Stimulated activated naive CD4-positive, alpha-beta T cell treated with Interleukin-2 at 50 U/mL for 16 hours (primary cell): ENCODE results near the gene FOXJ3.

Experiments used
- DNase-seq: peaks from one replicate; lab custom pipeline; 2025; lab: John Stamatoyannopoulos, UW

The FOXJ3 gene

DNA sequence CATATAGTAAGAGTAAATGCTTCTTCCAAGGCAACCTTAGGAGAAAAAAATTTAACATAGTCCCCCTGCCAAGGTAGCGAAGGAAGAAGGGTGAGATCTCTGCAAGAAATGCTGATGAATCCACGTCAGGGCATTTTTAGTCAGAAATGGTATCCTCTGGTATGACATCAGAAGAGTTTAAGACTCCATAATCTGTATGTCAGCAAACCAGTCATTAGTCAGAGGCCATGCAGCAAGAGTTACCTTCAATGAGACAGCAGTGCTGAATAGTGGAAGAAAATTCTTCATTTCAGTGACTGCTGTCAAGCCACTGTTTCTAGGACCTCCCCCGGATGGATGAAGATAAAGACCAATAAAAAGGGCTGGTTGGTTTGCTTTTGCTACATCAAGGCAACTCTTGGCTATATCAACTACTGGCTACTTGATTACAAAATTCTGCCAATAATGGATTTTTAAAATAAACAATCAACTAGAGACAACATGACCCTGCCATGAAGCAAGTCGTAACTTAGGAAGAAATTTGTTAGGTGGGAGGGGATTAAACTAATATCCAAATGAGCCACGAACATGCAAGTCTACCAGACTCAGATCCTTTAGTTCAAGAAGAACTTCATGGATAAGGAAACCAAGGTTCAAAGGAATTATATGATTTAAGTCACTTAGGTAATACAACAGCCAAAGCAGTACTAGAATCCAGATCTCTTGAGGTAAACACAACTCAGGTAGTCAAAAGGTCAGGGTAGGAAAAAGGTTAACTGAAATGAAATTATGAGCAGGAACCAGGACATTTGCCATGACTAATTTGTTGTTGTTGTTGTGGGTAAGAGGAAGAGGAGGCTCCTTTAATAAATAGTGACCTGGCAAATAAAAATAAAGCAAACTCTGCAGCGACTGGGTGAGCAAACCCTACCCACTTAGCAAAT, 144.8 kb downstream of the FOXJ3 start:
- DNase-seq, result no peak

DNA sequence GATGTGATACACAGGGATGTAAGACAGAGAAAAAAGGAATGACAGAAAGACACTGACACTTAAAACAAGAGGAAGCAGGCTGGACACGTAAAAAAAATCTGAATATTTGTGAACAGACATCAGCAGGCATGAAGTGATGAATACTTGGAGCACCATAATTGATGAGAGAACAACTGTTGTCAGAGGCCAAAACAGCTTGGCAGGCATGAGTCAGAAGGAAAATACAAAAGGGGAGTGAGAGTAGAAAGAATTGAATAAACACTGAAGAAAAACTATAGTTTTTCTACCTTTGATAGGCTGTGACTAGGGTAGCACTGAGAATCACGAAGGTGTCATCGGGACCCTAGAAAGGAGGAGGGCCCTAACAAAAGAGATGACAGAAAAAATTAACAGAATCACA, 148.9 kb downstream of the FOXJ3 start:
- no peak for DNase-seq

DNA sequence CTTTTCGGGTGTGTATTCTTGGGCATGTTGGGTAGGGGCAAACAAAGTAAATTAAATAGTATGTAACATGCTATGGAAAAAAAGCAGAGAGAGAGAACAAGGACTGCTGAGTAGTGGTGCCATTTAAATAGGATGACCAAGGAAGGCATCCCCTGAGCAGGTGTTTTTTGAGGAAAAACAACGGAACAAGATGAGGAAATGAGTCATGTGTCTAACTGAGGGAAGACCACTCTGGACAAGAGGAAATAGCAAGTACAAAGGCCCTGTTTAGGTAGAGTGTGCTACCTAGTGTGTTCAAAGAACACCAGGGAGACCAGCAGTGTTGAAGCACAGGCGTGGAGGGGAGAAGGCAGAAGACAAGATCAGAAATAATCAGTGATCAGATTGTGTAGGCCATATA, 150.4 kb downstream of the FOXJ3 start:
- DNase-seq, result no peak

DNA sequence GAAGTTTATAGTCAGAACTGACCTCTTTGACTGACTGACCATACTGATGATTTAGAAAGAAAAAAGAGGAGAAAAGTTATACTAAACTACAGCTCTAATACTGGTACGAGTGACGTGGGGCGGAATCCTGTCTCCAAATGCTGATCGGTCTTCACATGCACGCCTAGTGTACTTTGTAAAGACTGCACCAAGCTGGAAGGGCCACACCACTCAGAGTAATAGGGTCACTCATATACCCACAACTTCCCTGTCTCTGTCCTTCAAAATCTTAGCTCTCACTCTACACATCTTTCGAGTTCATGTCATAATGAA, 151.1 kb downstream of the FOXJ3 start:
- DNase-seq, result no peak

DNA sequence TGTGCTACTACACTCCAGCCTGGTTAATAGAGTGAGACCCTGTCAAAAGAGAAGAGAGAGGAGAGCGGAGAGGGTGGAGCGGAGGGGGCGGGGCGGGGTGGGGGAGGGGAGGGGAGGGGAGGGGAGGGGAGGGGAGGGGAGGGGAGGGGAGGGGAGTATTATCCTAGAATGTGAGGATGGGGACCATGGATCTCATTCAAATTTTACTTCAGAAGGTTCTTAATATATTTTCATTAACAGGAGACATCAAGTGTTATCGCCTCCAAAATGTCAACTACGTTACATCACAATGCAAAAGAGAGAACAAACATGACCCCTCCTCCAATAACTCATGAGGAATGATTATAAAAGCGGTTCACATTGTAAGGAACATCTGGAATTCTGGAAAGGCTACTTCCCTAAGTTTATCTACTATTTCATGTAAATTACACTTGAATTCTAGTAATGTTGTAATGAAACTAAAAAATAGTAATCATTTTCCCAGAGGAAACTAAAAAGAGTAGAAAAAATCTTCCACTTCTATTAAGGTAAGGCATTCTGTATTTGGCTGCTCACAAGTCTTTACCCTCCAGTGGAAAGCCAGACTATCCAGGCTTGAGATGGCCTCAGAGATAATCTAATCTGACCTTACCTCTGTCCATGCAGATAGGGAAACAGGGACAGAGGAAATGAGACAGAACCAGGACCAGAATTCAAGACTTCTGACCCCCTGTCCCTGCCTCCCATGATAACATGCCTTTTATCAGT, 151.7 kb downstream of the FOXJ3 start:
- DNase-seq, result no peak

DNA sequence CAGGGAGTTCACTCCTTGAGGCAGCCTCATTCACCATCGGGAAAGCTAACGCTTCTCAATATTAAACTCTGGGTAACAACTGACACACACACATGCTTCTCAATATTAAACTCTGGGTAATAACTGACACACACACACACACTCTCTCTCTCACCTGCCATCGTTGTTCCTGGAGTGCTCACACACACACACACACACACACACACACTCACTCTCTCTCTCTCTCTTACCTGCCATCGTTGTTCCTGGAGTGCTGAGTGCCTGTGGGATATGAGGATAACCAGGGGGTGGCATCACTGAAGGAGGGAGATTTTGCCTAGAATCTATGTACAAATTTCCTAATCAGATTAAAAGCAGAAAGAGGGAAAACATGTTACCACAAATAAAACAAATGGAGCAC, 153.3 kb downstream of the FOXJ3 start:
- no peak for DNase-seq

DNA sequence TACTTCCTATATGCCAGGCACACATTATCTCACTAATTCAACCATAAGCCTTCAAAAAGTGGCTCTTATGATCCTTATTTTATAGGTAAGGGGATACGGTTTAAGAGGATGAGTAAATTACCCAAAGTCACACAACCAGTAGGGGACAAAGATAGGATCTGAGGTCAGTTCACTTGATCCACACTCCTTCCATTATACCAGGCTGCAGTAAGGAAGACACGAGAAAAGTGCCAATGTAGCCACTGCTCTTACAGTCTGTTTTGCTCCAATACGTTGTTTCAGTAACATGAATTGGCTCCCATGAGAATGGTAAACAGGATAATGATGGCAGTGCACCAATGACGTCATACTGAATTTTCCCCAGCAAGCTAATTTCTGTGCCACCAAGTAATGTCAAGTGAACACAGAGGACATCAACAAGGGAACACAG, 155.1 kb downstream of the FOXJ3 start:
- no peak for DNase-seq

DNA sequence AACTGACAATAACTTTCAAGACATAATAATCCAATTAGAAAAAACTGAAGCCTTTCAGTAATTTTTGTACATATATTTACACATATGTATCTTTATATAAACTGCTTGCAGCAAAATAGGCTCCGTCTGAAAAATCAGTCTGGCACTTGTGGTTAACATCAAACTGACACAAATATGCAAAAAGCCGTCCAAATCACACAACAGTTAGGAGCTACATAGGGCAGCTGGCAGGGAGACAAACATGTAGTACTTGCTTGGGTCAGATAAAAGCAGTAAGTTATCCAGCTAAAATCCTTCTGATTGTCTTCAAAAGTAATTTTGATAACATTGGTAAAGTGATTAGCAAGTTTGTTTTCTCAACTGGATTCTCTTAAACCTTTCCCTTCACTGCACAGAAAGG, 155.8 kb downstream of the FOXJ3 start:
- no peak for DNase-seq

DNA sequence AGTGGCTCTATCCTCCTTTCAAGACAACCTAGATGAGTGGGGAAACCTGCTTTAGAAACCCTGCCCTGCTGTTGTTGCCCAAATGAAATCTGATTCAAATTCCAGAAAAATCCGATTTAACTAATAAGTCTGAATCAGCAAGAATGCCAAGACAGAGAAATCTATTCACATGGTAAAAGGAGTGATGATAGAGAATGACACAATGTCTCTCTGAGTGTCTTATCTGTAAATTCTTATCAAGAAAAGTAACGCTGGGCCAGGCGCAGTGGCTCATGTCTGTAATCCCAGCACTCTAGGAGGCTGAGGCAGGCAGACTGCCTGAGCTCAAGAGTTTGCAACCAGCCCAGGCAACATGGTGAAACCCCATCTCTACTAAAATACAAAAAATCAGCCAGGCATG, 156.8 kb downstream of the FOXJ3 start:
- no peak for DNase-seq

DNA sequence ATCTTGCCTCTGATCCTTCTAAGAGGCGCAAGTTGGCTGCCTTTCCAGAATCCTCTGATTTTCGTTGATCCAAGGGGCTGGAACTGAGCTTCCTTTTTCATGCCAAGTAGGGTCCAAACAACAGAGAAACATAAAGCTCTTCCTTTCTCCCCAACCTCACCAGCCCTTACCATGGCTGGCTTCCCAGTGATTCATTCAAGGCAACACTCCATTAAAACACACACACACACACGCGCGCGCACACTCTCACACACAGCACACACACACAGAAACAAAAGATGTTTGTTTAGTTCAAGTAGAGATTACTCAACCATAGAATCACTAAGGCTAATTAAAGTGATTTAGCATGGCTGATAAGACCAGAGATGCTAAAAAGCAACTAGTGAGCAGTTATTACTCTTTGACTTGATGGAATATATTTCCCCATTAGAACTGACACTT, 157.5 kb downstream of the FOXJ3 start:
- DNase-seq, result no peak

DNA sequence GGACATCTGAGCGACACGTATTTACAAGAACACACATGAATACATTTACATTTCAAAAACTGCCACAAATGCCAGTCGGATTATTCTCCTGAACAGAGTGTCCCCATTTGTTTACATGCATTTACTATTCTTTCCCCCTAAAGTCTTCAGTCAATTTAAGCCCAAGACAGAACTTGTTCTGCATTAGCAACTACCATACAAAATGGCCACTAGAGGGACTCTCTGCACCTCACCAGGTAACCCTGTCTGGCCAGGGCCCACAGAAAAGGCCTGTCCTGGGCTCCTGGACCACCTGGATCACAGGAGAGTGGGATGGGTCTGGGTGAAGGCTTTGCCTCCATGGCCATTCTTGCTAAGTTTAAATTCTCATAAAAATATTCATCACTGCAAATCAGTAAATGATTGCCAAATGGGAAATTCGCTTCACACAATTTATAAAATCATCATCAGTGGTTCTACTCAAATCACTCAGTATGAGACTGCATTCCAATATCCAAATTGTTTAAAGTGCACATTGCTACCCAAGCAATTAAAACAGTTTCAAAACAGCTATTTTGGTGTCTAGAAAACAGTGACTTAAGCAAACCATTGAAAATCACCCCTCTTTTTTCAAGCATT, 158.0 kb downstream of the FOXJ3 start:
- DNase-seq, result no peak

DNA sequence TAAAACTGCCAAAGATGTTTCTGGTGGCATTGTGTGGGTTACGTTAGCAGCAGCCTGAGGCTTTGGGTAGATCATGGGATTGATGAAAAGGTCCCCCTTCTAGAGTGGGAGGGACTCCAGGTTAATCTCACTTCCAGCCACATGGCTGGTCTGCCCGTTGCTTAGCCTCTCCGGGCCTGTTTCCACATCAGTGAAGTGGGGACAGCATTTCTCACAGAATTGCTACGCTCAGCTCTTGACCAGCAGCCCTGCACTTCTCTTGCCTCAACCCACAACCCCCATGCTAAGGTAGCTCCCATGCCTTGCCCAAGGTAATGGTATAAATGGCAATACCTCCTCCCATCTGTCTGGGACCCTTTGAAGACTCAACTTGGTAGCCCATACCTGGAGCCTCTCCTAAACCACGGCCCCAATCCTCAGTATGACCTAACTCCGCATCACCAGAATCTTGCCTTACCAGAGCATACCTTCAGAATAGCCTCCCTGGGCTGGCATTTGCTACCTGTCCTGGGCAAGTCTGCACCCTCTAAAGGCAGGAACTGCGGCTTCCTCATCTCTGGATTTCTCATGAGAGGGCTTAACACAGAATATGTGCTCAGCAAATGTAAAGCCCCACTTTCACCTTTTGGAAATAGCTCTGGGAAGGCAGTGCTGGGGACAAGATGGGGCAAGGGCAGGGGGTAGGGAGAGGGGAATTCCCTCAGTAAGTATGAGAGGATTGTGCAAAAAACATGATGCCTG, 159.6 kb downstream of the FOXJ3 start:
- no peak for DNase-seq

DNA sequence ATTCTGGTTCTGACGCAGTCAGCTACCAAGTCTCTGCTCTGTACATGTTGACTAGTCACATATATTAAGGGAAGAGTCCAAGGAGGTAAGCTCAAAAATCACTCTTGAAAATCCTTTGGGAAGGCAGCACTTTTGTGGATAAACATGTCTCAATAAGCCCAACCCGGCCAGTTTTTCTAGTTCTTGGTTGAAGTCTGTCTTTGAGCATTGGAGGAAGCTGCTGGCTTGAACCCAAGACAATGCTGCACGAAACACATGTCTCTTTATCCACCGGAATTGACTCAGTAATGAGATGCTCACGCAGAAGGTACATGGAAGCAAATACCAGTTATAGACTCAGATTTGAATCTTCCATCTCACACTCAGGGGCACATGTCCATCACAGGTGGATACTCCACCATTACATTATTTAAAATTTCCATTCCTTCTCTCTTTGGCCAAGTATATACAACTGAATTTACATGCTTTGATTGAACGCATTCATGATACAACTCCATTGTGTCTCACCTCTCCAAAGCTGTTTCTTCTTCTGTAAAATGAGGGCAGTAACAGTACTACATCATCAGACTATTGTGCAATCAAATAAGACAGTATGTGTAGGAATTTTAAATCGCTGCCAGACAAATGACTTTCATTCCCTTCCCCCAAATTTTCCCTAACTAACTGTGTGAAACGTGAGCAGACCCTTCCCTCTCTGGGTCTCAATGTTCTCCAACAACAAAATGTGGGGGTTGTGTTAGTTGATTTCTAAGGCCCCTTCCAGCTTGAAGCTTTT, 160.9 kb downstream of the FOXJ3 start:
- DNase-seq, result no peak

DNA sequence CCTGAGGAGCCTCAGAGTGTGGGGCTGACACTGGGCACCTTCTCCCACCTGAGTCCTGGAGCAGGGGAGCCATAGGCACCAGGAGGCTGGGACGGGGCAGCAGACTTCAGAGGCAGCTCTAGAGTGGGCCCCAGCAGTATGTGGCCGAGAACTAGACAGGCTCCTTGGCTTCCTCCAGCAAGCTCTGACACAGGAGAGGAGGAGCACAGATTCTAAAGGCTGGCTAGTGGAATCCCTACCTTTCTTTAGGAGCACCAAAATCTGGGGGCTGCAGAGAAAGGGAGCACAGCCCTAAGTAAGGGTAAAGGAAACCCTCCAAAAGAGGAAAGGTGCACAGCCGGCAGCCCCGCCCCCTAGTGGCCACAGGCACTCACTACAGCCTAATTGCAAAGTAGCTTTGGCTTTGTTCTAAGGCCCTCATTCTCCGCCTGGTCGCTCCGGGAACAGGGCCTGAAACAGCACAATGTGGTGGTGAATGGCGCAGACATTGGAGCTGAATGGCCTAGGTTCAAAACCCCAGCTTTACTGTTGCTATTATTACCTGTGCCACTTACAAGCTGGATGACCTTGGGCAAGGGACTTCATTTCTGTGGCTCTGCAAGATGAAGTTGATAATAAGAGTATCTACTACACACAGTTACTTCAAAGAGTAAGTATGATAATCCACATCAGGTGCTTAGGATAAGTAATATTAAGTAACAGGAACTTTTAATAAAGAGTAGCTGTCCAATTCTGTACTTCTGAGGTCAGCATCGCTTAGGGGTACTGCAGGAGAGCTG, 161.7 kb downstream of the FOXJ3 start:
- peak; percentile 59 for DNase-seq

DNA sequence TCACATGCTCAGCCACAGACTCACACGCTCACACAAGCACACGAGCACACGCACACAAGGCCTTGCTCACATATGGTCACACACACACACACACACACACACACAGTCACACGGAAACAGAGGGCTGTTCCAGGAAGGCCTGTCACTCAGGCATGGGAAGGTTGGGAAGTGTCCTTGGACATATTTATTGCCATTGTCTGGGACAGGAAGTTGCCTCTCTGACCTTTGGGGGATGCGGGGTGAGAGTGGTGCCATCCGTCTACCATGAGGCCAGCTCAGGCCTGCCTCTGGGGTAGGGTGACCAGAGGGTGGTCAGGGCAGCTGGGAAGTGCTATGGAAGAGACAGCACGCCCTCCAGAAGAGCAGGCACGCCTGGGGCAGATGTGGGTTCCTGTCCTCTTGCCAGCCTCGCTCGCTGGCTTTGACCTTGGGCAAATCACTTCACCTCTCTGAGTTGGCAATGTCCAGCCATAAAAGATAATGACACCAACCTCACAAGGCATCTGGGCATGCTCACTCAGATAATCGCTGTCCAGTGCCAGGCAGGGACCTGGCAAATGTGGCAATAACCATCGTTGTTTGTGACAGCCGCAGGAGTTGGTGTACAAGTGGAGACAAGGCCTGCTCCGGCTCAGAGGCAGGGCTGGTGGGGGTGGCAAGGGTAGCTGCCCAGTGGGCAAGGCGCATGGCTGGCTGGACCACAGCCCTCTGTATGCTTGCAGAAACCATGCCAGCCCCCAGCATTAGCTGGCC, 162.5 kb downstream of the FOXJ3 start:
- no peak for DNase-seq

DNA sequence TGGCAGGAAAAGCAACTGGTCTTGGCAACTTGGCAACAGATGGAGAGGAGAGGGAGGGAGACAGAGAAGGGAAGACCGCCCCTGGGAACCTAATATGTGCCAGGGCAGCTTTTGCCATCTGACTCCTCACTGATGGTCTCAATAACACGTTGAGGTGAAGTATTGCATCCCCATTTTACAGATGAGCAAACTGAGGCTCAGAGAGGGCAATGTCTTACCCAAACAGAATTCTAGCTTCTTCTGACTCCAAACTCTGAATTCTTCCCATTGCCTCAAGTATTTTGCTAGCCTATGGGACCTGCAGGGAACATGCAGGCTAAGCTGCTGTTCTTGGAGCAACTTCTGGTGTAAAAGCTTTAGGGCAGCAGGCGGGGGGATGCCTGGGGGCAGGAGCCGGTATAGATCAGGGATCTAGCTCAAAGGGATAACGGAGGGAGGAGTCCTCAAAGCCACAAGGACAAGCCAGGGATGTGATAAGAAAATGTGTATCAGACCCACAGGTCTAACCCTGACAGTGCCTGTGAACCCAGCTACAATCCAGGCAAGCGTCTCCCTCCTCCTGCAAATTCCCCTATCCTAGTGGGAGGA, 163.3 kb downstream of the FOXJ3 start:
- DNase-seq, result no peak

DNA sequence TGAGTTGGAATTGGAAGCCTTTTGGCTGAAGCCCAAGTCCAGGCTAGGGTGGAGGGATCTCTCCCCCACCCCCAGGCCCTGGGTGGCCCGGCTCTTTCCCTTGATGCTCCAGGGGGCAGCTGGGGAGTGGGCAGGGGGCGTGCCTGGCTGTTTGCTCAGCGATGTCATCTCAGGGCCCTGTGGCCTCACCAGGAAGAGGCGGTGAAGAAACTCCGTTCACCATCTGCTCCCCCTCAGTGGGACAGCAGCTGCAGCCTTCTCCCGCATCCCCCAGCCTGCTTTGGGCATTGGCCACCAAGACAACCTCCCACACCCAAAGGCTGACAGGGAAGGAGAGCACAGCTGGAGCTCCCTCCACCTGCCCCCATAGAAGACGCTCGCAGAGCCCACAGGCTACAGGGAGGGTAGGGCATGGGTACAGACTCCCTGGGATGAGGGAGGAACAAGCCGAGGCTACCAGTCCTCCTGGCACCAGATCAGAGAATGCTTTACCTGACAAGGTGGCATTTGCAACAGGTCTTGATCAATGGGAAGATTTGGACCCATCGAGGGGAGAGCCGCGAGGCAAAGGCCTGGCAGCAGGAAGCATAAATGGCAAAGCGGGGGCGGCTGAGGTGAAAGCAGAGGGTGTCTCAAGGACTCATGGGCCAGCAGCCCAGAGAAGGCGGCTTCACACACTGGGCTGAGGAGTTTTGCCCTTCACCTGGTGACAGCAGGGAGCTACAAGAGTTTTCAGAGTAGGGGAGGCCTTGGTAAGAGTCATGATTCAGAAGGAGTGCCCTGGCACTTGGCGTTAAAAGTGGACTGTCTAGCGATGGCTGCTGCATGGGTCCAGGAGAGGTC, 164.0 kb downstream of the FOXJ3 start:
- DNase-seq, result no peak

DNA sequence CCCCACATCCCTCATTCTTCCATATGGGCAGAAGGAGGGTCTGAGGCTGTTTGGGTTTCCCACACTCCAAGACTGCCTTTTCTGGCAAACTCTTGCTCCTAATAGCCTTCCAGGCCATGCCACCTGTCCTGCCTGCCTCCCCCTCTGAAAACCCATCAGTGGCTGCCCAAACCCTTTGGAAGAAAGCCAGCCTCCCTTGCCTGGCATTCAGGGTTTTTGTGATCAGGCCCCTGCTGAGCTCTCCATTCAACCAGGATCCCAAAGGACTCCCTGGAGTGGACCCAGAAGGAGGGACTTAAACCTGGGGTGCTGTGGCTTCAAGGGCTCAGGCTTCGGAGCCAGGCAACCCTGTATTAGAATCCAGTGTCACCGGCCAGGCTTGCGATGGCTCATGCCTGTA, 166.3 kb downstream of the FOXJ3 start:
- DNase-seq, result no peak

DNA sequence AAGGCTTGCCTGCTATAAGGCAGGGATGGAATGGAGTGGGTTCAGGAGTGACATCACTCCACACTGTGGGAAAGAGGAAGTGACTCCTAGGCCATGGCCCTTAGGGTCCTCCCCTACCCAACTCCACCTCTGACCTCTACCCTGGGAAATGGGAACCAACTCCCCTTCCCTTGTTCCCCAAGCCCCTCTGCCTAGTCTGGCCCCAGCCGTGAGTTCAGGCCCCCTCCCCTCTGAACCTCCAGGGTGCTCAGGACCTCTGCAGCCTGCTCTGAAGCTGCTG, 166.7 kb downstream of the FOXJ3 start:
- DNase-seq, result no peak
